Activated CD4-positive, alpha-beta T cell treated with anti-CD3 and anti-CD28 coated beads, Interleukin-2, Interleukin-4, amounts not matched to agents 100 ng/mL and 50 ng/mL, durations not matched to agents 16 hours and 8 hours (primary cell): Measurements from ENCODE around the gene PACS1.
A peak's percentile ranks its signal among the peaks of the same experiment; 100 is the strongest.

ENCODE experiments used
- DNase-seq: peaks from one replicate; pipeline ENCODE4 v3.0.0-alpha.2; 2020; ENCODE audit warnings: low spot score

The PACS1 gene

GRCh38 chr11:66143264-66143566 lies 73.1 kb downstream of the PACS1 start:
- DNase-seq, result no peak

- no peak for DNase-seq
Measured at GRCh38 chr11:66143996-66144678, 74.1 kb downstream of the PACS1 start.

- DNase-seq, result no peak
Measured at GRCh38 chr11:66146074-66146473, 76.0 kb downstream of the PACS1 start.

- no peak for DNase-seq
Measured at GRCh38 chr11:66146940-66147339, 76.9 kb downstream of the PACS1 start.

- no peak for DNase-seq
Measured at GRCh38 chr11:66150140-66150539, 80.1 kb downstream of the PACS1 start.

GRCh38 chr11:66150725-66151124 lies 80.7 kb downstream of the PACS1 start:
- no peak for DNase-seq

GRCh38 chr11:66151273-66151672 lies 81.2 kb downstream of the PACS1 start:
- no peak for DNase-seq

GRCh38 chr11:66154109-66154508 lies 84.0 kb downstream of the PACS1 start:
- no peak for DNase-seq

GRCh38 chr11:66155387-66156073 lies 85.5 kb downstream of the PACS1 start:
- no peak for DNase-seq

- peak; percentile 12 for DNase-seq
Measured at GRCh38 chr11:66157182-66157864, 87.3 kb downstream of the PACS1 start.

- no peak for DNase-seq
Measured at GRCh38 chr11:66158156-66158555, 88.1 kb downstream of the PACS1 start.

- no peak for DNase-seq
Measured at GRCh38 chr11:66159324-66159984, 89.4 kb downstream of the PACS1 start.

- no peak for DNase-seq
Measured at GRCh38 chr11:66160709-66161108, 90.6 kb downstream of the PACS1 start.

- DNase-seq, result no peak
Measured at GRCh38 chr11:66168289-66168688, 98.2 kb downstream of the PACS1 start.

- DNase-seq, result no peak
Measured at GRCh38 chr11:66172146-66172545, 102.1 kb downstream of the PACS1 start.

- no peak for DNase-seq
Measured at GRCh38 chr11:66176650-66177049, 106.6 kb downstream of the PACS1 start.

GRCh38 chr11:66178183-66178582 lies 108.1 kb downstream of the PACS1 start:
- no peak for DNase-seq

GRCh38 chr11:66178871-66179270 lies 108.8 kb downstream of the PACS1 start:
- DNase-seq, result no peak

- no peak for DNase-seq
Measured at GRCh38 chr11:66181632-66182315, 111.7 kb downstream of the PACS1 start.

GRCh38 chr11:66183494-66184048 lies 113.5 kb downstream of the PACS1 start:
- DNase-seq, result no peak

- DNase-seq, result no peak
Measured at GRCh38 chr11:66184728-66185127, 114.7 kb downstream of the PACS1 start.

- no peak for DNase-seq
Measured at GRCh38 chr11:66186470-66186869, 116.4 kb downstream of the PACS1 start.
